Right lobe of liver (tissue), 6 donors: ENCODE measurements around the gene ING5. TPM values are rescaled to one million over a fixed set of nuclear protein-coding genes. Genes with fewer than 3 reads are reported as not detected.
A peak's percentile ranks its signal among the peaks of the same experiment; 100 is the strongest.

Experiments used
- ATAC-seq, 4 donors: fragments of 200-7000 bp; cut with Tn5 transposase; one replicate each; pipeline ENCODE4 v1.9.1; 2020; ENCODE audit warnings: mild to moderate bottlenecking in 4 of 4, moderate library complexity in 4 of 4
- DNase-seq, 3 donors: peaks; one replicate each; pipeline ENCODE4 v3.0.0-alpha.2; 2020
- H3K27ac ChIP-seq, 3 donors: fragments of 200-600 bp; one replicate each; pipeline ENCODE4 v1.8.0; 2022
- H3K27me3 ChIP-seq, 2 donors: fragments of 200-600 bp; one replicate each; pipeline ENCODE4 v1.8.0; 2022
- H3K36me3 ChIP-seq, 4 donors: fragments of 200-600 bp; sonication (generic) in 1 of 4; one replicate each; pipeline versions ENCODE4 v1.5.1 to v1.8.0; 2017 to 2022; ENCODE audit warnings: control low read depth in 1 of 4
- H3K4me1 ChIP-seq, 4 donors: fragments of 200-600 bp; sonication (generic) in 1 of 4; one replicate each; pipeline versions ENCODE4 v1.5.1 to v1.8.0; 2017 to 2022; ENCODE audit warnings: control low read depth in 1 of 4
- H3K4me3 ChIP-seq, 3 donors: fragments of 200-600 bp; one replicate each; pipeline ENCODE4 v1.8.0; 2022
- H3K9me3 ChIP-seq, 4 donors: fragments of 200-600 bp; sonication (generic) in 1 of 4; one replicate each; pipeline versions ENCODE4 v1.5.1 to v1.8.0; 2017 to 2022; ENCODE audit warnings: control low read depth in 1 of 4
- CTCF ChIP-seq, 4 donors: fragments of 200-600 bp in 3 of 4; fragments of 450-650 bp in 1 of 4; IDR thresholded peaks; one replicate each; pipeline versions ENCODE4 v1.5.1 to v1.8.0; 2016 to 2022; ENCODE audit warnings: antibody characterized with exemption in 4 of 4, mild to moderate bottlenecking in 2 of 4
- POLR2A ChIP-seq: fragments of 450-650 bp; IDR thresholded peaks from one replicate; pipeline ENCODE4 v1.6.1; 2017; ENCODE audit warnings: antibody characterized with exemption, mild to moderate bottlenecking
- WGBS: methylation state at CpG from one replicate; pipeline ENCODE4 v1.1.6; 2018; ENCODE audit warnings: low coverage, low lambda C conversion rate; ENCODE audit not compliant: insufficient coverage; ENCODE audit errors: missing lambda C conversion rate; 5-methylcytosine and 5-hydroxymethylcytosine counted together
- intact Hi-C, 2 donors: fragments of 100-400 bp; cut with DNase I; formaldehyde crosslinking; loops; one replicate each; pipeline versions ENCODE4 v1.11.2 to v1.14.1; 2022
- total RNA-seq, 6 experiments: library from RNA; depleted of rRNA in 2 of 6; stranded (reverse); fragments of >200 nt in 2 of 6; fragmentation: NEBNext Ultra II Directional in 3 of 6; extraction: Animal tissue kit (Norgen Biotek cat#: 25700) in 3 of 6; gene quantifications; one replicate each; pipeline versions ENCODE4 v1.1.0 to v1.2.4, GENCODE V29; 2016 to 2023
- donor health status: DM: no; HTN: yes; CAD: no.
- donor health status: DM: no; HTN: no; CAD: no.
- donor health status: DM: no; HTN: no; CAD: no.
- donor health status: DM: no; HTN: yes; CAD: no.
- donor health status: DM: no; HTN: yes; CAD: no.

Gene ING5
- total RNA-seq, 6 experiments from 2014 or later = 8.2 to 20.3 (median 13.0) TPM

- H3K27ac ChIP-seq = peak within 1 kb of the TSS; percentile 94 to 97 (median 96)
- peak; percentile 94 to 96 (median 96) for ATAC-seq
- WGBS = 0% methylated on average over 14 of the region's 102 CpGs
- no peaks in the 10 kb centered on the region for H3K27me3 ChIP-seq
- DNase-seq = peak; percentile 97 to 98 (median 98)
- TF ChIP-seq POLR2A (peak; percentile 91), CTCF (IDR thresholded peaks at IDR 0.05) (no peak)
- peaks cover 0 to 14% (median 0%) of the 10 kb centered on the region in 4 donors for H3K36me3 ChIP-seq
- H3K4me1 ChIP-seq = peaks cover 0 to 15% (median 8%) of the 10 kb centered on the region in 4 donors
- intact Hi-C loops = no loop called here
- no peaks in the 10 kb centered on the region for H3K9me3 ChIP-seq
- H3K4me3 ChIP-seq = peak within 1 kb of the TSS; percentile 93 to 96 (median 94)
These were observed 15.0 kb upstream of the ING5 start, which contains the start of gene DTYMK for GRCh38 chr2:241686650-241687425. Gene DTYMK, minus strand, starts transcription at chr2:241686815. Its CDS starts 32 bp downstream, at chr2:241686783.

- DNase-seq (no peak), ATAC-seq (no peak)
- 84% methylated on average over 10 of the region's 10 CpGs for WGBS
- Histone ChIP-seq H3K4me1 (peaks cover 0 to 15% (median 8%) of the 10 kb centered on the region in 4 donors), H3K27ac (no peak overlapping the region), H3K4me3 (no peak overlapping the region), H3K27me3 (no peaks in the 10 kb centered on the region), H3K36me3 (peaks cover 0 to 14% (median 0%) of the 10 kb centered on the region in 4 donors), H3K9me3 (no peaks in the 10 kb centered on the region)
- intact Hi-C loops = no loop called here
- TF ChIP-seq POLR2A (no peak), CTCF (IDR thresholded peaks at IDR 0.05) (no peak)
These were observed 12.5 kb upstream of the ING5 start for GRCh38 chr2:241689306-241689705.

- no peaks in the 10 kb centered on the region for H3K27me3 ChIP-seq
- intact Hi-C loops = no loop called here
- 14% methylated on average over 1 of the region's 6 CpGs for WGBS
- ATAC-seq = no peak
- TF ChIP-seq CTCF (IDR thresholded peaks at IDR 0.05) = no peak
- TF ChIP-seq POLR2A = no peak
- no peaks in the 10 kb centered on the region for H3K9me3 ChIP-seq
- H3K27ac ChIP-seq = no peak overlapping the region
- peaks cover 0 to 15% (median 8%) of the 10 kb centered on the region in 4 donors for H3K4me1 ChIP-seq
- DNase-seq = no peak
- H3K4me3 ChIP-seq = no peak overlapping the region
- H3K36me3 ChIP-seq = peaks cover 0 to 14% (median 0%) of the 10 kb centered on the region in 4 donors
These were observed 11.6 kb upstream of the ING5 start for GRCh38 chr2:241690202-241690717.

GRCh38 chr2:241692448-241692847, 9.4 kb upstream of the ING5 start:
- intact Hi-C loops = no loop called here
- ATAC-seq (no peak), DNase-seq (no peak)
- TF ChIP-seq POLR2A (no peak), CTCF (IDR thresholded peaks at IDR 0.05) (no peak)
- Histone ChIP-seq H3K27ac (no peak overlapping the region), H3K9me3 (no peaks in the 10 kb centered on the region), H3K4me3 (no peak overlapping the region), H3K4me1 (peaks cover 0 to 11% (median 6%) of the 10 kb centered on the region in 4 donors), H3K36me3 (peaks cover 0 to 18% (median 0%) of the 10 kb centered on the region in 4 donors), H3K27me3 (no peaks in the 10 kb centered on the region)
- WGBS = 89% methylated on average over 3 of the region's 6 CpGs
